ENCODE measurements around the gene CHD3. TPM values are rescaled to one million over a fixed set of nuclear protein-coding genes. Genes with fewer than 3 reads are reported as not detected.
A peak's percentile ranks its signal among the peaks of the same experiment; 100 is the strongest.

Gene CHD3
- total and polyA plus RNA-seq, 2 of the 13 experiments (the other 11 are each of a cell fraction or from before 2014, with no cell fraction given), result 2.7 to 3.7 TPM

DNA sequence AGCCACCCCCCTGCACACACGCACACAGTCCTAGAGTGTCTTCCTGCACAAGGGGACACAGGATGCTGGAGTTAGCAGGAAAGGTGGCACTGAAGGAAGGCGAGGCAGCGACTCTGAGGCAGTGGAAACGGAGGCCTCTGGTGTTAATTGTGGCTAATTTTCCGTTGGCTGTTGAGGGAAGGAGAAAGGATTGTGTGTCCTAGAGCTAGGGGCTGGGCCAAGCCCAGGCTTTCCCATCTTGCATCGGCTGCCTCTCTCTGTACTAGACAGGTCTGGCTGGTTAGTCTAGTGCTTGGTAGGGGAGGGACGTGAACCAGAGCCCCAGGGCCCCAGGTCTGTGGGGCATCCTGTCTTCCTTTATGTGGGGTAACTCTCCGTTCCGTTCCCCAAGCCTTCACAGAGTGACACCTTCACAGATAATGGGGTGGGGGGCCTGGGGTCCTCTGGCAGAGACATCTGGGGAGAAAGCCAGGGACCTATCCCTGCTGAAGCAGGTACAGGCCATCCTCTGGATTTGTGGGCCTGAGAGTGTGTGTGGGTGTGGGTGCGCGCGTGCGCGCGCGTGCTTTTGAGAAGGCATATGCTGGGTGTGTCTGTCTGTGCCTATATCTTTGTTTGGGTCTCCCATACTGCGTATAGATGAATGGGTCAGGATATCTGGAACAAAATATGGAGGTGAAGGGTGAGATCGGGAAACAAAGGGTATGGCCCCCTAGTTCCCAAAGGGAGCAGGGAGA lies at the start of gene CHD3 (continued):
- TF ChIP-seq, protein P1, sequence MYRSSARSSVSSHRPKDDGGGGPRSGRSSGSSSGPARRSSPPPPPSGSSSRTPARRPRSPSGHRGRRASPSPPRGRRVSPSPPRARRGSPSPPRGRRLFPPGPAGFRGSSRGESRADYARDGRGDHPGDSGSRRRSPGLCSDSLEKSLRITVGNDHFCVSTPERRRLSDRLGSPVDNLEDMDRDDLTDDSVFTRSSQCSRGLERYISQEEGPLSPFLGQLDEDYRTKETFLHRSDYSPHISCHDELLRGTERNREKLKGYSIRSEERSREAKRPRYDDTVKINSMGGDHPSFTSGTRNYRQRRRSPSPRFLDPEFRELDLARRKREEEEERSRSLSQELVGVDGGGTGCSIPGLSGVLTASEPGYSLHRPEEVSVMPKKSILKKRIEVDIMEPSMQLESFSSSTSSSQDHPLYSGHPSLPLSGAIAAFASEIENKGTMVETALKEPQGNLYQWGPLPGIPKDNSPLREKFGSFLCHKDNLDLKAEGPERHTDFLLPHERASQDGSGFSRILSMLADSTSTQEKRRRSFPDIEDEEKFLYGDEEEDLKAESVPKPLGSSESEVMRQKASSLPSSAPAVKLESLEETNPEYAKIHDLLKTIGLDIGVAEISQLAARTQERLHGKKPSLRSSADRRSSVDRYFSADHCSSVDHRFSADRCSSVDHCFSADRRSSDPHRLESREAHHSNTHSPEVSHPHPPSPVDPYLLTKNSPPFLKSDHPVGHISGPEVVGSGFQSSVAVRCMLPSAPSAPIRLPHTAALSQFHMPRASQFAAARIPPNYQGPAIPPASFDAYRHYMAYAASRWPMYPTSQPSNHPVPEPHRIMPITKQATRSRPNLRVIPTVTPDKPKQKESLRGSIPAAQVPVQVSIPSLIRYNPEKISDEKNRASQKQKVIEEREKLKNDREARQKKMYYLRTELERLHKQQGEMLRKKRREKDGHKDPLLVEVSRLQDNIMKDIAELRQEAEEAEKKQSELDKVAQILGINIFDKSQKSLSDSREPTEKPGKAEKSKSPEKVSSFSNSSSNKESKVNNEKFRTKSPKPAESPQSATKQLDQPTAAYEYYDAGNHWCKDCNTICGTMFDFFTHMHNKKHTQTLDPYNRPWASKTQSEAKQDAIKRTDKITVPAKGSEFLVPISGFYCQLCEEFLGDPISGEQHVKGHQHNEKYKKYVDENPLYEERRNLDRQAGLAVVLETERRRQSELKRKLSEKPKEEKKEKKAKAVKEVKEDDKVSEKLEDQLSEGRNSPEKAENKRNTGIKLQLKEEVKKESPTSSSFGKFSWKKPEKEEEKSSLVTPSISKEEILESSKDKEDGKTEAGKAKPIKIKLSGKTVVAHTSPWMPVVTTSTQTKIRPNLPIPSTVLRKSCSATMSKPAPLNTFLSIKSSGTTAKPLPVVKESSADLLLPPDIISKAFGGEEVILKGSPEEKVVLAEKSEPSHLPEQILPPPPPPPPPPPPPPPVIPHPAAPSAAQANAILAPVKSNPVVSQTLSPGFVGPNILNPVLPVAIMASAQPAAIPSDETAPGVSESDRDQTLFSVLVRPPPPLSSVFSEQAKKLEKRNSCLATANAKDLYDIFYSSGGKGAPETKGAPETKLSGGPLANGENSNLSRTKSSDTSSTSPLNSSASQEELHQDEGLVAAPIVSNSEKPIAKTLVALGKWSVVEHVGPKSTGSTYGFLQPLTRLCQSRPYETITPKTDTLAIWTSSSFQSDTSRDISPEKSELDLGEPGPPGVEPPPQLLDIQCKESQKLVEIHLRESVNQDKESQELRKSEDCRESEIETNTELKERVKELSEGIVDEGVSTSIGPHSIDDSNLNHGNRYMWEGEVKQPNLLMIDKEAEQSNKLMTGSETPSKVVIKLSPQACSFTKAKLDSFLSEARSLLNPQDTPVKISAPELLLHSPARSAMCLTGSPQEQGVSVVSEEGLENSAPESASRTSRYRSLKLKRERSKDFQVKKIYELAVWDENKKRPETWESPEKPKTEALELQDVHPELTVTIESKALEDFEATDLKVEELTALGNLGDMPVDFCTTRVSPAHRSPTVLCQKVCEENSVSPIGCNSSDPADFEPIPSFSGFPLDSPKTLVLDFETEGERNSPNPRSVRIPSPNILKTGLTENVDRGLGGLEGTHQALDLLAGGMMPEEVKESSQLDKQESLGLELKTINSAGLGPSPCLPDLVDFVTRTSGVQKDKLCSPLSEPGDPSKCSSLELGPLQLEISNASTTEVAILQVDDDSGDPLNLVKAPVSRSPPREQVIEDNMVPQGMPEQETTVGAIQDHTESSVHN (CRISPR knock-in tag; IDR thresholded peaks at IDR 0.05), result no peak
- TF ChIP-seq MIER3 (CRISPR knock-in tag; IDR thresholded peaks at IDR 0.05; ENCODE audit: borderline replicate concordance) (no peak), RXRB (CRISPR knock-in tag; IDR thresholded peaks at IDR 0.05; ENCODE audit: borderline replicate concordance) (no peak), ZNF773 (CRISPR knock-in tag; IDR thresholded peaks at IDR 0.05; ENCODE audit: borderline replicate concordance) (no peak), ZNF44 (CRISPR knock-in tag; IDR thresholded peaks at IDR 0.05) (no peak), ISX (CRISPR knock-in tag; conservative IDR thresholded peaks at IDR 0.05) (no peak), HHEX (CRISPR knock-in tag; IDR thresholded peaks at IDR 0.05) (no peak), CENPT (CRISPR knock-in tag; IDR thresholded peaks at IDR 0.05; ENCODE audit: low read depth) (no peak), KAT8 (CRISPR knock-in tag; IDR thresholded peaks at IDR 0.05) (no peak), CEBPB (IDR thresholded peaks at IDR 0.05; ENCODE audit: borderline replicate concordance, low read depth, low read length) (no peak), ZNF782 (CRISPR knock-in tag; IDR thresholded peaks at IDR 0.05; ENCODE audit: borderline replicate concordance) (no peak), TAF1 (CRISPR knock-in tag; IDR thresholded peaks at IDR 0.05) (no peak), CREB1 (IDR thresholded peaks at IDR 0.05) (no peak), CREB1 (CRISPR knock-in tag; IDR thresholded peaks at IDR 0.05) (no peak), KAT7 (CRISPR knock-in tag; IDR thresholded peaks at IDR 0.05; ENCODE audit: borderline replicate concordance) (no peak), XRCC5 (optimal IDR thresholded peaks at IDR 0.05; ENCODE audit: low read length) (no peak)
- TF ChIP-seq, protein P2, sequence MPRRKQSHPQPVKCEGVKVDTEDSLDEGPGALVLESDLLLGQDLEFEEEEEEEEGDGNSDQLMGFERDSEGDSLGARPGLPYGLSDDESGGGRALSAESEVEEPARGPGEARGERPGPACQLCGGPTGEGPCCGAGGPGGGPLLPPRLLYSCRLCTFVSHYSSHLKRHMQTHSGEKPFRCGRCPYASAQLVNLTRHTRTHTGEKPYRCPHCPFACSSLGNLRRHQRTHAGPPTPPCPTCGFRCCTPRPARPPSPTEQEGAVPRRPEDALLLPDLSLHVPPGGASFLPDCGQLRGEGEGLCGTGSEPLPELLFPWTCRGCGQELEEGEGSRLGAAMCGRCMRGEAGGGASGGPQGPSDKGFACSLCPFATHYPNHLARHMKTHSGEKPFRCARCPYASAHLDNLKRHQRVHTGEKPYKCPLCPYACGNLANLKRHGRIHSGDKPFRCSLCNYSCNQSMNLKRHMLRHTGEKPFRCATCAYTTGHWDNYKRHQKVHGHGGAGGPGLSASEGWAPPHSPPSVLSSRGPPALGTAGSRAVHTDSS (CRISPR knock-in tag; conservative IDR thresholded peaks at IDR 0.05), result no peak
- TF ChIP-seq, protein P3, sequence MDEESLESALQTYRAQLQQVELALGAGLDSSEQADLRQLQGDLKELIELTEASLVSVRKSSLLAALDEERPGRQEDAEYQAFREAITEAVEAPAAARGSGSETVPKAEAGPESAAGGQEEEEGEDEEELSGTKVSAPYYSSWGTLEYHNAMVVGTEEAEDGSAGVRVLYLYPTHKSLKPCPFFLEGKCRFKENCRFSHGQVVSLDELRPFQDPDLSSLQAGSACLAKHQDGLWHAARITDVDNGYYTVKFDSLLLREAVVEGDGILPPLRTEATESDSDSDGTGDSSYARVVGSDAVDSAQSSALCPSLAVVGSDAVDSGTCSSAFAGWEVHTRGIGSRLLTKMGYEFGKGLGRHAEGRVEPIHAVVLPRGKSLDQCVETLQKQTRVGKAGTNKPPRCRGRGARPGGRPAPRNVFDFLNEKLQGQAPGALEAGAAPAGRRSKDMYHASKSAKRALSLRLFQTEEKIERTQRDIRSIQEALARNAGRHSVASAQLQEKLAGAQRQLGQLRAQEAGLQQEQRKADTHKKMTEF (CRISPR knock-in tag; IDR thresholded peaks at IDR 0.05), result peak; percentile 16; the same call in 1 of the 2 replicates
- TF ChIP-seq, protein P4, sequence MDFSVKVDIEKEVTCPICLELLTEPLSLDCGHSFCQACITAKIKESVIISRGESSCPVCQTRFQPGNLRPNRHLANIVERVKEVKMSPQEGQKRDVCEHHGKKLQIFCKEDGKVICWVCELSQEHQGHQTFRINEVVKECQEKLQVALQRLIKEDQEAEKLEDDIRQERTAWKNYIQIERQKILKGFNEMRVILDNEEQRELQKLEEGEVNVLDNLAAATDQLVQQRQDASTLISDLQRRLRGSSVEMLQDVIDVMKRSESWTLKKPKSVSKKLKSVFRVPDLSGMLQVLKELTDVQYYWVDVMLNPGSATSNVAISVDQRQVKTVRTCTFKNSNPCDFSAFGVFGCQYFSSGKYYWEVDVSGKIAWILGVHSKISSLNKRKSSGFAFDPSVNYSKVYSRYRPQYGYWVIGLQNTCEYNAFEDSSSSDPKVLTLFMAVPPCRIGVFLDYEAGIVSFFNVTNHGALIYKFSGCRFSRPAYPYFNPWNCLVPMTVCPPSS (IDR thresholded peaks at IDR 0.05), result no peak
